GM19324 (cell line): Measurements from ENCODE around the gene C16orf82.
"Not testable (repeated sequence)": the region's sequence is repeated elsewhere in the genome, so short reads cannot be mapped to it uniquely, and the experiment has no call there.

Experiments
- ATAC-seq: cut with Tn5 transposase; IDR thresholded peaks from one replicate; pipeline ENCODE4 v1.9.1; 2021; ENCODE audit warnings: mild to moderate bottlenecking, moderate library complexity; ENCODE audit not compliant: unreplicated experiment, low FRiP score

C16orf82 gene

DNA sequence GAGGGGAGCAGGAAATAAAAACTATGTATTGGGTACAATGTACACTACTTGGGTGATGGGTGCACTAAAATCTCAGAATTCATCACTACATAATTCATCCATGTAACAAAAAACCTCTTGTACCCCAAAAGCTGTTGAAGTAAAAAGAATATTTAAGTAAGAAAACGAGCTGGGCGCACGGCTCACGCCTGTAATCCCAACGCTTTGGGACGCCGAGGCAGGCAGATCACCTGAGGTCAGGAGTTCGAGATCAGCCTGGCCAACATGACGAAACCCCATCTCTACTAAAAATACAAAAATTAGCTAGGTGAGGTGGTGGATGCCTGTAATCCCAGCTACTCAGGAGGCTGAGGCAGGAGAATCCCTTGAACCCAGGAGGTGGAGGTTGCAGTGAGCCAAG lies 19.3 kb downstream of the C16orf82 start:
- not testable (repeated sequence) for ATAC-seq

DNA sequence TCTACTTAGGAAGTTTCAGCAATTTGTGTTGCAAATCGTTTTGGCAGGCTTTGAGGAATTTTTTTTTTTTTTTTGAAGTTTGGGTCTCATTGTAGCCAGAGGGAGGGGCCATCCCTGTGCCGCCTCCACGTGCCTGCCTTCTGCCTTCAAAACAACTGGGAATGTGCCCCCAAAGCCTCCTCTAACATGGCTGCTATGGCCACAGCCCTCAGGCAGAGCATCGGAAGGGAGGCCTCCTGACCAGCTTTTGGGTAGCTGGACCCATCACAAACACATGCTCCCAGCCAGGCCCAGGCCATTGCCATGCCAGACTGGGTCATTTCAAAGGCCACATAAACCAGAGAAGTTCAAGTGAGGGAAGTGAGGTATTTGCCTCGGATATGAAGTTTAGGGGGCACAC lies 21.5 kb downstream of the C16orf82 start:
- no peak for ATAC-seq

DNA sequence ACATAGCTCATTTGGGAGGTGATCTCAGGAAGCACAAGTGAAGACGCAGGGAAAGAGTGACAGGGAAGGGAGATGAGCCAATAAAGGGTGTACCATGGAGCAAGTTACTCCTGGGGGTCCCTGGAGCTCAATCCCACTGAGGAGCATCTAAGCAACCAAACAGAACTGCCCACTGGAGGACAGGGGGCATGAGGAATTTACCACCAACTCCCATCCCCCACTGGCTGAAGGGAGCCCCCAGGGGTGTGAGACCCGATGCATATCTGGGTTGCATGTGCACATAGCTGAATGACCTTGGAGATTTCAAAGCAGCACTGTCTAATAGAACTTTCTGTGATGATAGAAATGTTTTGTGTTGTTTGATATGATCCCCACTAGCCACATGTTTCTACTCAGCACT lies 29.6 kb downstream of the C16orf82 start:
- ATAC-seq: no peak

DNA sequence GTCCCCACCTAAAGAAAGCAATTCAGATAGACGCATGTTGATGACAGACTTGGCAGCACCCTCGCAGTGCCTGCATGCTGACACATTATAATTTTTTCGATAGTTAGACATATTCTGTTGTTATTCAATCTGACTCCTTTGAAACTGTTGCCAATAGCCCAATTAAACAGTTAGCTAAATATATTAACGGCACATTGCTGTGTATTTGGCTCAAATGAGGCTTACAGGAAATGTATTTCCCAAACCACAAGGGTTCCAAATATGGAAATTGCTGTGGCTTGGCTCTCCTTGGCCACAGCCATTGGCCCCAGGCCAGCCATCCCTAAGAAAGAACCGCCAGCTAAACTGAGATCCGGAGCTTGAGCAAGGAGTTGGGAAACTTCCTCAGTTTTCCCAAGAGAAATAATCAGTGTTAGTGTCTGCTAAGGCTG lies 31.1 kb downstream of the C16orf82 start:
- no peak for ATAC-seq

DNA sequence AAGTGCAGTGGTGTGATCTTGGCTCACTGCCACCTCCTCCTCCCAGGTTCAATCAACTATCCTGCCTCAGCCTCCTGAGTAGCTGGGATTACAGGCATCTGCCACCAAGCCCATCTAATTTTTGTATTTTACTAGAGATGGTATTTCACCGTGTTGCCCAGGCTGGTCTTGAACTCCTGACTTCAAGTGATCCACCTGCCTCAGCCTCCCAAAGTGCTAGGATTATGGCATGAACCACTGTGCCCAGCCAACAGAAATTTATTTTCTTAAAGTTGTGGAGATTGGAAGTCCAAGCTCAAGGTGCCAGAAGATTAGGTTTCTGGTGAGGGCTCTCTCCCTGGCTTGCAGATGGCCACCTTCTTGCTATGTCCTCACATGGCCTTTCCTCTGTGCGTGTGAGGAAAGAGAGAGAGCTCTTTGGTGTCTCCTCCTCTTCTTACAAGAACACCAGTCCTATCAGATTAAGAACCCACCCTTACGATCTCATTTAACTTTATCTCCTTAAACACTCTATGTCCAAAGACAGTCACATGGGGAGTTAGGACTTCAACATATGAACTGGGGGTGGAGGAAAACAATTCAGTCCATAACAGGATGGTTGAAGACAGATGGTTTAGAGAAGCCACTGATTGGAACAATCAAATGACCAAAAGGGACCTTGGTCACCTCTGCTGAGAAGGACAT lies 31.8 kb downstream of the C16orf82 start:
- ATAC-seq: no peak

DNA sequence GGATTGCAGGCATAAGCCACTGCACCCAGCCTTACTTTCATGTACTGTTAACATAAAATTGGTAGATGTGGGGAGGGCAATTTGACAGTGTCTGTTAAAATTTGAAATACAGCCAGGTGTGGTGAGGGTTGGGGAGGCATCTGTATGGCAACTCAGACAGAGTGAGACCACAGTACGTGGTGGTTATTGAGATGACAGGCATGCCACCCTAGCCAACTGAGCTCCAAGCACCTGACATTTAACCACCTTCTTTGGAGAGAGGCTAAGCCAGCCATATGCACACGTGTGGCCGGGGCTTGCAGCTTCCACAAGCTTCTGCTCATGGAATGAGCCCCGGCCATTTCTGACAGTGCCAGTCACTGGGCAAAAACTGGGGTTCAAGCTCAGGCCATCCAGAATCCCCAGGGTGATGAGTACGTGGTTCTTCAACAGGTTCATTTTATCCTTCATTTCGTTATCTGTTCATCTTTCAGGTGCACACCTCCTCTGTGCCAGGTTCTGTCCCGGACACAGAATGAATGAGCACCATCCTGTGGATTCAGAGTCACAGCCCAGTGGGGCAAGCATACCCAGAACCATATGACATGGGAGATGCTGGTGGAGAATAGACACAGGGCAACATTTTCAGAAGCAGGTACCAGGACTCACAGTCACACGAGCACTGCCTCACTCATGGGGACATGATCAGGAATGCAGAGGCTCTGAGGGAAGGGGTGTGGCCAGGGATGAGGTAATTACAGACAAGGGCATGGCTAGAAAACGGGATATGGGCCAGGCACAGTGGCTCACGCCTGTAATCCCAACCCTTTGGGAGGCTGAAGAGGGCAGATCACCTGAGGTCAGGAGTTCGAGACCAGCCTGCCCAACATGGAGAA lies 36.2 kb downstream of the C16orf82 start:
- ATAC-seq: no peak

DNA sequence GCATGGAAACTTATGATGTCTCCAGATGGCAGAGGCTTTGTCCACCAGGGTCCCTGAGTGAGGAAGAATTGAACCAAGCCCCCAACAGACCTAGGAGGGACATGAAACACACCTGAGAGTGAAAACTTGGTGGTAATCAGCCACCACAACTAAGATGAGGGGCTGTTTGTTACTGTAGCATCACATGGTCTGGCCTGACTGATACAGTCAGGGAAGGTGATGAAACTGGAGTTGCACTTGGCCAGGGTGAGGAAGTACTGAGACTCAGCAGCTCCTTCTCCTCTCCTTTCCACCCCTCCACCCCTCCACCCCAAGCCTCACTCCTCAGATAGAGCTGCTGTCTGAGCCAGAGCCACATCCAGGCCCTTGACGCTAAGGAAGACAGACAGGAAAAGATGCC lies 37.2 kb downstream of the C16orf82 start:
- no peak for ATAC-seq

DNA sequence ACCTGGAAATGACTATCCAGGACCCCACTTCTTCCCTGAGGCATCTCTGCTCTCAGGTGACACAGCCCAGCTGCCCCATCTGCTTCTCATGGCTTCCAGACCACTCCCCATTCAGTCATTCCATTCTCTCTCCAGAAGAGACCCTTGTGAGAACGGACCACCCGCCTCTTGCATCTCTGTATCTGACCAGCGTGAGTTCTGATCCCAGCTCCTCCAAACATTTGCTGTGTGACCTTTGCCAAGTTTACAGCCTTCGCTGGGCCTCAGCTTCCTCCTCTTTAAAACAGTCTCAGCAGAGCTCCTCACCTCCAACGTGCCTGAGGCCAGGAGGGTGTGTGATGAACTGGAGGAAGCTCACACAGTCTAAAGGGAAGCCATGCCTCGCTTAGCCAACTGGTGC lies 39.6 kb downstream of the C16orf82 start:
- no peak for ATAC-seq

DNA sequence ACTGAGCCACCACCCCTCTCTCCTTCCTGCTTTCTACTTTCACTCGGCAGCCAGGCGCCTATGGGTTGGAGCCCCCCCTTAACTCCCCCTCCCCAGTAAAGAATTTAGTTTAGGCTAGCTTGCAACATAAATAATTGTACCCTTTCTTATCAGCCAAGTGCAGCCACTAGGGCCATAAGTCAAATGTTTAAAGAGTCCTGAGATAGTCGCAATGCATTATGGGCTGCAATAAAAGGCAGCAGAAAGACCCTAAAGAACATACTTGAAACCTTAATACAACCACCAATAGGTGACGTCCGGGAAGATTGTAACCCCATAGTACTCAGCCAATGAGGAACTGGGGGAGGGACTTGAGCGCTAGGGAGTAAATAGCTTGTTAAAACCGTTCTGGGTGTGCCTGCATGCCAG lies 40.5 kb downstream of the C16orf82 start:
- no peak for ATAC-seq

DNA sequence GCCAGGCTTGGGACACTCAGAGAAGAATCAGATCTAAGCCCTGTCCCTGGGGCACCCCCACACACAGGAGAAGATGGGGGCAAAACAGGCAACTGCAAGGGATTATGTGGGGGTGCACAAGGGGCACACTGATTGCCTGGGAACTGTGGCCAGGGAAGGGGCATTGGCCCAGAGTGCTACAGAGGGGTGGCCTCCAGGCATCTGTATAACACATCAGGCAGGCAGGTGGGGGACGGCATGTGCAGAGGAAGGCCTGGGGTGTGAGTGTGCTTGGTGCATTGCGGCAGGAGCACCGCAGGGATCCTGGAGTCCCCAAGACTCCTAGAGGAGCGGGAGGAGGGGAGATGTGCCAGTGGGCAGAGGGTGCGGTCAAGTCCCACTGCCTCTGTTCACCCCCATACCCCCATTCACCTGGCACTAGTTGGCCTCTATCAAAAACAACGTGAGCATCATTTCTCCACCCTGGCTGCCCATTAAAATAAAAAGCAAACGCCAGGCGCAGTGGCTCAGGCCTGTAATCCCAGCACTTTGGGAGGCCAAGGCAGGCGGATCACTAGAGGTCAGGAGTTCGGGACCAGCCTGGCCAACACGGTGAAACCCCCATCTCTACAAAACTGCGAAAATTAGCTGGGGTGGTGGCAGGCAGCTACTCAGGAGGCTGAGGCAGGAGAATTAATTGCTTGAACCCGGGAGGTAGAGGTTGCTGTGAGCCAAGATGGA lies 41.5 kb downstream of the C16orf82 start:
- ATAC-seq: no peak

DNA sequence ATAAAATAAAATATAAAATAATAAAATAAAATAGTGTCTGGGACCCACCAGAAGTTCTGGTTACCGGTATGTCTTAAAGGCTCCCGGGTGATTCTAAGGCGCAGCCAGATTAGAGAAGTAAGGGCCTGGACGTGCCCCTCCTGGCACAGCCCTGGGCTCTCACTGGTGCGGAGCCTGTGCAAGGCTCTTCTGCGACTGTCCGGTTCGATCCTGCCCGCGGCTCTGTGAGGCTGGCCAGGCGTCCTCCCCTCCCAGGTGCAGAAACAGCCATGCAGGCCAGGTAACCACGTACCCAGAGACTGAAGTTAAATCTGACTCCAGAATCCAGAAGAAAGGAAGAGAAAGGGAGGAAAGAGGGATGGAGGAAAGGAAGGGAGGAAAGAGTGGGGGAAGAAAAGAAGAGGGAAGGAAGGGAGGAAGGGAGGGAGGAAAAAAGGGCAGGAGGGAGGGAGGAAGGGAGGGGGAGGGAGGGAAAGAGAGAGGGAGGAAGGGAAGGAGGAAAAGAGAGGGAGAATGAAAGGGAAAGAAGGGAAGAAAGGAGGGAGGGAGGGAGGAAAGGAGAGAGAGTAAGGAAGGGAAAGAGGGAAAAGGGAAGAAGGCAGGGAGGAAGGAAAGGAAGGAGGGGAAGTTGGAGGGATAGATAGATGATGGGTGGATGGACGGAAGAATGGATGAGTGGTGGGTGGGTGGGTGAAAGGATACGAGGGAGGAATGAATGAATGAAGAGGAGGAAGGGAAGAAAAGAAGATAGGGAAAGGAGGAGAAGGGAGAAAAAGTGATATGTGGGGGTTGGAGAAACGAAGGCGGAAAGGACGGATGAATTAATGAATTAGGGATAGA lies 42.3 kb downstream of the C16orf82 start:
- no peak for ATAC-seq

DNA sequence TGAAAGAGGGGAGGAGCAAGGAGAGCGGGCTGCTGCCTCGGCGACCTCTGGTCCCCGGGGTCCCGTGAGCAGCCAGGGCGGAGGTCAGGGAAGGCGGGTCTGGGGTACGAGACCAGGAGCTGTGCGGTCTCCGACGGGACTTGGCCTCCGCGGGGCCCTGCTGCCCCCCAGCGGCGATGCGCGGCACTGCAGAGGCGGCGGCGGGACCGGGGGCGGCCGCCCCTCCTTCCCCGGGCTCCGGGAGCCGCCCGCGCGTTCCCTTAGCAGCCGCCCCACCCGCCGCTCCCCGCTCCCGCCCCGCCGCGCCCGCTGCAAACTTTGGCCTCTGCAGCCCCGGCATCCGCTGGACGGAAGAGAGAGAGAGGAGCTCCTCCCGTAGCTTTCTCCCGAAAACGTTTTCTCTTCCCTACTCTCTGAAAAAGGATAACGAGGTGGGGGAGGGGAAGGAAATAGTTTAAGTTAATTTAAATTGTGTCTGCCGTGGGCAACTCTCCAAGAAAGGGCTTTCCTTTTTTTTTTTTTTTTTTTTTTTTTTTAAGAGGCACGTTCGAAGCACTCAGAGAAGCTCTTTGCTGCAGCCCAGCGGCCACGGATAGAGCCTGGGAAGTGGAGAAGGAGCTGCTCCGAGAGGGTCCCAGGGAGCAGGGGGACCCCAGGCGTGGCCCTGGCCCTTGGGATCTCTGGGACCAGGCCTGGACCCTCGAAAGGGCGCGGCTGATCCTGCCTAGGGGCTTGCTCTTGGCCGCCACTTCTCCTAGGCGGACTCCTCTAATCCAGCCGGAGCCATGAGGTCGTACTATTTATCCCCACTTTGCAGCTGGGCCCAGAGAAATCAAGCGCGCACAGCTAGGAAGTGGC lies 43.2 kb downstream of the C16orf82 start:
- no peak for ATAC-seq

DNA sequence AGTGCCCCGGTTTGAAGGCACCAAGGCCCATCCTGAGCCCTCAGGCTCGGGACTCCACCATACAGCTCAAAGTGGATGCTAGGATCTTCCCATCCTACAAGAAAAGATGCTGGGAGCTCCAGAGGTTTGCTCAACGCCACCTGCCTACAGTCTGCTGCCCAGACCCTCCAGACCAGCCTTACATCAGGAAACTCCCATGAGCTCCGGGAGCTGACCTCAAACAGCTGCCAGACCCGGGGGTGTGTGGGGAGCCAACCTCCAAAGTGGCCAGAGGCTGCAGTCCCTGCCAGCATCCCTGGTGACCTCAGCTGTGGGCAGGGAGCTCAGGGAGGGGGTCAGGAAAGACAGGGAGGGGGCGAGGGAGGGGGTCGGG lies 43.8 kb downstream of the C16orf82 start:
- ATAC-seq: no peak

DNA sequence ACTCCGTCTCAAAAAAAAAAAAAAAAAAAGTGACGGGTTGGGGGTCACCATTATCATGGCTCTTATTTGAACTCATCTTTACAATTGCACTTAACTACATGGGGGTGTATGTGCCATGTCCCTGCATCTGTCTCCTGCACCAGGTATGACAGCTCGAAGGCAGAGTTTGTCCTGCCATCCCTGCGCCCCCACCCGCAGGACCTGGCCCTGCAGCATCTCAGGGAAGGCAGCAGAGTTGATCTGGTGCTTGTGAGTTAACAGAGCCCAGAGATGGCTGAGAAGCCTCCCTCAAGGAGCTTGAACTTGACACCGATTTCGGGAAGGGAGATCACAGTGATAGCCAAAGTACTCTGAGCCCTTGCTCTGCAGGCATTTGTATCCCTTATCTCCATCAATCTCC lies 44.8 kb downstream of the C16orf82 start:
- no peak for ATAC-seq

DNA sequence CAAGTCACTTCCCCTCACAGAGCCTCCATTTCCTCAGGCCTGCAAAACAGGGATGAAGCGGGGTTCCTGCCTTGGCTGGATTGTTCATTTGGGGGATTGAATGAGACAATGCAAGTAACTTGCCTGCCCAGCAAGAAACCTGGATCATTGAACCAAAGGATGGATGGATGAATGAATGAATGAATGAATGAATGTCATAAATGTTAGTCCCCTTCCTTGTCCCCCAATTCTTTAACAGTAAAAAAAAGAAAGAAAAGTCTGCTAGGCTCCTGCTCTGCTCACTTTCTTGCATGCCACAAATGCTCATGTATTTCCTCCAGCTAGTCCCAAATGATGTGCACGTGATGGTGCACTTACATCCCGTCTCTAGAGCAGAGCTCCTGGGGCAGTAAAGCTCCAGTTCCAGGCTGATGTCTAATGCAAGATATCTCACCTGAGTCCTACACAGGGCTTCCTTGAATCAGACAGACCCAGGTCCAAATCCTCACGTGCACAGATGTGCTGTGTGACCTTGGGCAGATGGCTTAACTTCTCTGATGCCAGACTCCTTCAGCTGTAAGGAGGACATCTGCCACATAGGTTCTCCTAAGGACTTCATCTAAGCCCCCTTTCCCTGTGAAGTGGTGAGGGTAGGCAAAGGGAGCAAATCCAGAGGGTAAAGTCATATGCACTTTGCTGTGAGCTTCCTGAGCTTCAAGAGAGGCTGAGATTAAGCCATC lies 45.5 kb downstream of the C16orf82 start:
- no peak for ATAC-seq

DNA sequence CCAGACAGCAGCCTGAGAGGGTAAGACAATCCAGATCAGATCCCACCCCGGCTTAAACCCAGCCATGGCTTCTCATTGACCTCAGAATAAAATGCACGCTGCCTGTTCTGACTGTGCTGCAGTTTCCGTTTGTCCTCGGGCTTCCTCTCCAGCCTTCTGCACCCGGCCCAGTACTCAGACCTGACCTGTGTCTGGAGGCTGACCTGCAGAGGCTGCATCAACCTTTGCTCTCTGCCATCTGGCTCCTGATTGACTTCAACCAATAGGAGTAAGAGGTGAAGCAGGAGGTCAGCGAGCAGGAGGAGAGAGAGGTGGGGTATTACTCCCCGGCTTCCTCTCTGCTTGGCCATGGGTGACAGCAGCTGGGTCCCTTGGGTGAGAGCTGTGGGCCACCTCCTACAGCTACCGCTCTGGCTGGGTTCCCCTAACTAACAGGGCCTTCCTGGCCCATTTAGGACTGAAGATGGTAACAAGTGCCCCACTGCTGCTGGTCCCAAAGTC lies 46.7 kb downstream of the C16orf82 start:
- no peak for ATAC-seq

DNA sequence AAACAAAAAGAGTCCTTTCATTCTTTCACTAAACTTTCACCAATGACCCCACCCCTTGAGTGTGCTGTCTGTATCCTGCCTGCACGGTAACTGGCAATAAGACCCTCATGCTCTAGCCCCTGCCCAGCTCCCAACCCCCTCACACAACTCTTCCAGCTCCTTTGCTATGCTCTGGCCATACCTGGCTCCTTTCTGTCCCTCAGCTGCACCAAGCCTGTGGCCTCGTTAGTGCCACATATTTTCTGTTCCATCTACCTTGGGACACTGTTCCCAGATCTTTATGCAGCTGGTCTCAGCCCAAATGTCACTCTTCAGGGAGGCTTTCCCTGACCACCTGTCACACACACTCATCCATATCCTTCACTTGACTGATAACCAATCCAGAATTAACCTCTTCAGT lies 47.3 kb downstream of the C16orf82 start:
- ATAC-seq: no peak

DNA sequence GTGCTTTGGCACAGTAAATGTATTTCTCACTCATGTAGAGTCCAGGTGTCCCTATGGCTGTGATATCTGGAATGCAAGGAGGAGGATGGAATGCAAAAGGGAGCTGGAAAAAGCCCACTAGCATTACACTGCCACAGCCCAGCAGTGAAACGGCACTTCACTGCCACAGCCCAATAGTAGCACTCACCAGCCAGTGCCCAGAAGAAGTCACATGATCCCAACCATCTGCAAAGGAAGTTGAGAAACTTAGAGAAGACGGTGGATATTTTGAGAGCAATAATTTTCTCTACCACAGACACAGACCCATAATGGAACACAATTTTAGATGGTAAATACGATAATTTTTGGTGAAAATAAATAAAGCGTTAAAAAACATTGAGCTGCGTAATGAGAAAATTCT lies 51.8 kb downstream of the C16orf82 start:
- ATAC-seq: no peak
